Naive B cell (primary cell): ENCODE data around the gene RCN1. TPM values are rescaled to one million over a fixed set of nuclear protein-coding genes. Genes with fewer than 3 reads are reported as not detected.
"Not testable (repeated sequence)": the region's sequence is repeated elsewhere in the genome, so short reads cannot be mapped to it uniquely, and the experiment has no call there.

Source experiments
- ATAC-seq, 2 donors: fragments of 150-1000 bp; cut with Tn5 transposase; 2 replicates each; pipeline ENCODE4 v1.10.0; 2021; ENCODE audit warnings: low read depth in 2 of 2, mild to moderate bottlenecking in 2 of 2, moderate library complexity in 2 of 2
- DNase-seq: peaks from one replicate; pipeline ENCODE4 v3.0.0; 2022
- H3K27ac Mint-ChIP-seq, 6 donors: one replicate each; pipeline ENCODE4 v1.8.0; 2020 to 2022; ENCODE audit warnings: mild to moderate bottlenecking in 6 of 6, mixed read lengths in 6 of 6, moderate library complexity in 5 of 6, inconsistent platforms in 2 of 6
- H3K27me3 Mint-ChIP-seq, 3 donors: one replicate each; pipeline ENCODE4 v1.8.0; 2021 to 2022; ENCODE audit warnings: mixed read lengths in 3 of 3, mild to moderate bottlenecking in 1 of 3
- H3K36me3 Mint-ChIP-seq, 2 donors: one replicate each; pipeline ENCODE4 v1.8.0; 2020 to 2022; ENCODE audit warnings: mixed read lengths in 2 of 2, inconsistent platforms in 1 of 2, mild to moderate bottlenecking in 1 of 2
- H3K4me1 Mint-ChIP-seq, 3 donors: one replicate each; pipeline ENCODE4 v1.8.0; 2020 to 2022; ENCODE audit warnings: mixed read lengths in 3 of 3, inconsistent platforms in 1 of 3, mild to moderate bottlenecking in 1 of 3, moderate library complexity in 1 of 3
- H3K4me3 Mint-ChIP-seq, 8 donors: one replicate each; pipeline ENCODE4 v1.8.0; 2020 to 2022; ENCODE audit warnings: mild to moderate bottlenecking in 8 of 8, mixed read lengths in 8 of 8, moderate library complexity in 8 of 8, inconsistent platforms in 2 of 8
- H3K9me3 Mint-ChIP-seq, 7 donors: one replicate each; pipeline ENCODE4 v1.8.0; 2020 to 2022; ENCODE audit warnings: mixed read lengths in 7 of 7, mild to moderate bottlenecking in 5 of 7, inconsistent platforms in 2 of 7, moderate library complexity in 1 of 7
- polyA plus RNA-seq, 6 donors: library from polyadenylated mRNA; unstranded; fragments of 300-500 nt; fragmentation: Illumina TruSeq; gene quantifications; one replicate each; pipeline ENCODE4 v1.2.3, GENCODE V29; 2021; ENCODE audit warnings: low read depth in 6 of 6

Gene RCN1
- 1 to 10 TPM in 5 of 6 donors, under 1 TPM in 1; 0.57 to 6.1 (median 5.6) TPM for polyA plus RNA-seq

- Mint-ChIP-seq H3K27me3 (peaks cover 0 to 25% (median 5%) of the 10 kb centered on the region in 3 donors), H3K9me3 (no peaks in the 10 kb centered on the region), H3K36me3 (no peaks in the 10 kb centered on the region), H3K4me3 (peak within 1 kb of the TSS; percentile 79 to 93 (median 88)), H3K4me1 (peaks cover 11 to 15% (median 12%) of the 10 kb centered on the region in 3 donors), H3K27ac (peak within 1 kb of the TSS; percentile 34 to 95 (median 86))
- peak; percentile 54 to 58 for ATAC-seq
- peak; percentile 28 for DNase-seq
These were observed at the start of gene RCN1 for GRCh38 chr11:32090545-32091370. Gene RCN1 (plus strand): TSS chr11:32091074. CDS start chr11:32091197, 123 bp downstream.

DNA sequence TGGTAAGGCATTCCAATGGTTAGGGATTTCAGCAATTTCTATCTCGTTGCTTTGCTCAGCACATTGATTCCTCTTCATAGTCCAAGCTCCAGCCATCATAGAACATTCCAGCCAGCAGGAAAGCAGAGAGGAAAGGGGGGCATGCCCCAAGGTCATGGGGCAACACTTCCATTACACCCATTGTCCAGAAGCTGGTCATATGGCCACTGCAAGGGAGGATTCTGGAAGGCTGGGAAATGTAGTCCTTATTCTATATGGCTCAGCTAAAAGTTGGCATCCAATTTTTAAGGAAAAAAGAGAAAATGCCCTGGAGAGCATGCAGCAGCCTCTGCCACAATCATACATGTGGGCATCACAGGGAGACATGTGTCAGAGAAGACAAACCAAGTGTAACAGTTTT lies 47.1 kb upstream of the RCN1 start:
- H3K4me3 Mint-ChIP-seq = no peak overlapping the region
- no peaks in the 10 kb centered on the region for H3K36me3 Mint-ChIP-seq
- H3K27me3 Mint-ChIP-seq = peaks cover 19 to 36% (median 34%) of the 10 kb centered on the region in 3 donors
- ATAC-seq = no peak
- no peaks in the 10 kb centered on the region for H3K4me1 Mint-ChIP-seq
- peaks cover 0 to 1% (median 0%) of the 10 kb centered on the region in 7 donors for H3K9me3 Mint-ChIP-seq
- H3K27ac Mint-ChIP-seq = no peak overlapping the region
- DNase-seq = no peak

- Mint-ChIP-seq H3K27me3 (peaks cover 23 to 32% (median 30%) of the 10 kb centered on the region in 3 donors), H3K36me3 (no peaks in the 10 kb centered on the region), H3K4me1 (no peaks in the 10 kb centered on the region), H3K9me3 (peaks cover 0 to 1% (median 0%) of the 10 kb centered on the region in 7 donors), H3K27ac (no peak overlapping the region), H3K4me3 (no peak overlapping the region)
- no peak for DNase-seq
- ATAC-seq = no peak
These were observed 46.6 kb upstream of the RCN1 start for GRCh38 chr11:32044158-32044863.

GRCh38 chr11:32045456-32045855 lies 45.4 kb upstream of the RCN1 start:
- peaks cover 13 to 33% (median 22%) of the 10 kb centered on the region in 3 donors for H3K27me3 Mint-ChIP-seq
- H3K4me3 Mint-ChIP-seq = no peak overlapping the region
- ATAC-seq (no peak), DNase-seq (no peak)
- no peak overlapping the region for H3K27ac Mint-ChIP-seq
- H3K4me1 Mint-ChIP-seq = no peaks in the 10 kb centered on the region
- H3K9me3 Mint-ChIP-seq = no peaks in the 10 kb centered on the region
- no peaks in the 10 kb centered on the region for H3K36me3 Mint-ChIP-seq

DNA sequence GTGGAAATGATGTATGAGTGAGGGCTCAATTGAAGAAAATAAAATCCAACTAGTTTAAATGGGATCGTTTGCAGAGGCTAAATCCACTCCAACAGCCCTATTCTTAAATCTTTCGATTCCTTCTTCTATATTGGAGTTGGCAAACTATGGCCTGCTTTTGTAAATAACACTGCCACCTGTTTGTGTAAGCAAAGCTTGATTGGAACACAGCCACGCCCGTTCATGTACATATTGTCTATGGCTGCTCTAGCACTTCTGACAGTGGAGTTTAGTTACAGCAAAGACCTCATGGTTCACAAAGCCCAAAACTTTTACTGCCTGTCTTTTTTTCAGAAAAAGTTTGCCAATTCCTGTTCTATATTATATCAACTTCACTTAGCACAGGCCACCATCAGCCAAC lies 40.6 kb upstream of the RCN1 start:
- no peaks in the 10 kb centered on the region for H3K4me1 Mint-ChIP-seq
- no peak overlapping the region for H3K4me3 Mint-ChIP-seq
- H3K27ac Mint-ChIP-seq = no peak overlapping the region
- no peak for DNase-seq
- peaks cover 17 to 60% (median 37%) of the 10 kb centered on the region in 3 donors for H3K27me3 Mint-ChIP-seq
- H3K36me3 Mint-ChIP-seq = no peaks in the 10 kb centered on the region
- no peaks in the 10 kb centered on the region for H3K9me3 Mint-ChIP-seq
- ATAC-seq = no peak

DNA sequence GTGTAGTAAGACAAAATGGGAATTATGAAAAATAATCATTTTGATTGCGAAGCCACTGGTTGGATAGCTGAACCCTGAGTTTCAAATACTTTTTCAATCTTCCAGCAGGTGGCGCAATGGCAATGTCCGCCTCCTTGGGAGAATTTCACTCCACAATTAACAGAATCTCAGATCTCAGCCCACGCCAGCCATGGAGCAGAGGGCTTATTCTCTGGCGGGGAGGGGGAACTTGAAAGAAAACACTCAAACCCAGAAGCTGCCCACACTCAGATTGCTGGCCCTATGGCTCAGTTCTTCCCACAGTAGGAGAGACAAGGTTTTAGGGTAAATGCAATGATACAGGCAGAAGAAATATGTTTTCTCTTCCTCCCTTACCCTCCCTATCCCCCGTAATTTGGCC lies 38.7 kb upstream of the RCN1 start:
- Mint-ChIP-seq H3K4me1 (no peaks in the 10 kb centered on the region), H3K4me3 (no peak overlapping the region), H3K27me3 (peaks cover 19 to 62% (median 49%) of the 10 kb centered on the region in 3 donors), H3K27ac (no peak overlapping the region), H3K9me3 (no peaks in the 10 kb centered on the region), H3K36me3 (no peaks in the 10 kb centered on the region)
- peak; percentile 24 for DNase-seq
- ATAC-seq = no peak

GRCh38 chr11:32053151-32053888 lies 37.6 kb upstream of the RCN1 start:
- H3K4me3 Mint-ChIP-seq = no peak overlapping the region
- H3K27ac Mint-ChIP-seq = no peak overlapping the region
- H3K4me1 Mint-ChIP-seq = no peaks in the 10 kb centered on the region
- H3K9me3 Mint-ChIP-seq = no peaks in the 10 kb centered on the region
- DNase-seq (no peak), ATAC-seq (no peak)
- H3K27me3 Mint-ChIP-seq = peaks cover 21 to 67% (median 60%) of the 10 kb centered on the region in 3 donors
- H3K36me3 Mint-ChIP-seq = no peaks in the 10 kb centered on the region

DNA sequence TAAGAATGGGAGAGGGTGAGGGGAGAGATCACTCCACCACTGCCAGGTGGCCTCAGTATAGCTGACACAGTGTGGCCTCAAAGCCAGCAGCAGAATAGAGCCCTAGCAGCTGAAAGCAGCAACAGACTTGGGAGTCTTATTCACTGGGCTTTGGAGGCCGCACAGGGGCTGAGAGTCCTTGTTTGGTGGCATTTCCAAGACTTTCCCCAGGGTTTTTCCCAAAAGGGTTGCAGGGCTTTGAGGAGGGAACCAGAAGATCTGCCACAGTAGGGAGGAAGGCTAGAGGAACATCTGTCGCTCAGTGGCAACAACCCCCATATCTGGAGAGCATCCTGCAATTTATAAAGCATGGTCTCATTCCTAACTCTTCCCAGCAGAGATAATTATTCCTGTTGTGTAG lies 35.0 kb upstream of the RCN1 start:
- Mint-ChIP-seq H3K27ac (no peak overlapping the region), H3K36me3 (no peaks in the 10 kb centered on the region), H3K27me3 (peaks cover 20 to 68% (median 66%) of the 10 kb centered on the region in 3 donors), H3K4me3 (no peak overlapping the region), H3K4me1 (no peaks in the 10 kb centered on the region), H3K9me3 (no peaks in the 10 kb centered on the region)
- no peak for ATAC-seq
- DNase-seq = no peak

DNA sequence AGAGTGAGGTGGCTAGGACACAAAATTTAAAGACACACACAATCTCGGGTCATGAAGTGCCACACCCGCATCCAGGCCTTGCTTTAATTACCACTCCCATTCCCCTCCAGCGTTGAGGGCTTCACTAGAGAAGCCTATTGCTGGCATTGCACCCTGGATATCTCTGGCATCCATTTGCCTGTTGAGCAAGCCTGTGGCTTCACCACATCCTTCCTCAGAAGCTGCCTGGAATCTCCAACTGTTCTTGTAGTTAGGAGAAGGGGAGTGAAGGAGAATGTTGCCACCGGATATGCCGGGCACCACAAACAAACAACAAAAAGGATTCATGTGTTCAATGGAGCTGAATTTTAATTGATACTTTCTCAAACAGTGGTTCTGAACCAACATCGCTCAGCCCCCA lies 34.4 kb upstream of the RCN1 start:
- Mint-ChIP-seq H3K27me3 (peaks cover 21 to 67% (median 62%) of the 10 kb centered on the region in 3 donors), H3K9me3 (no peaks in the 10 kb centered on the region), H3K27ac (no peak overlapping the region), H3K36me3 (no peaks in the 10 kb centered on the region), H3K4me1 (no peaks in the 10 kb centered on the region), H3K4me3 (no peak overlapping the region)
- DNase-seq = no peak
- no peak for ATAC-seq

- peaks cover 9 to 47% (median 41%) of the 10 kb centered on the region in 3 donors for H3K27me3 Mint-ChIP-seq
These were observed 31.0 kb upstream of the RCN1 start for GRCh38 chr11:32059686-32060462.

DNA sequence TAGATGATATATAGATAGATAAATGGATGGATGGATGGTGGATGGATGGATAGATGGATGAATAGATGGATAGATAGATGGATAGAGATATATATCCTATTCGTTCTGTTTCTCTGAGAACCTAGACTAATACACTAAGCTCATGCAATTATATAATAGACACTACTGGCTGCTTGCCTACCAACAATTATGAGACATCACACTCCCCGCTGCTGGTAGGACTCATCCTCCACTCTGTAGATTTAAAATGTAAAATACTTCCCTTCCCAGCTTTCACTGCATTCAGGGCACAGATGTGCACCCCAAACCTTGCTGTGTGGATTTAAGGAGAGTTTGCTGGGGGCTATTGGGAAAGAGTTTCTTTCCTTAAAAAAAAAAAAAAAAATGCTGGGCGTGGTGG lies 28.3 kb upstream of the RCN1 start:
- H3K36me3 Mint-ChIP-seq = no peaks in the 10 kb centered on the region
- H3K9me3 Mint-ChIP-seq = peaks cover 0 to 7% (median 0%) of the 10 kb centered on the region in 7 donors

More at GRCh38 chr11:32059686-32060462, 31.0 kb upstream of the RCN1 start:
- ATAC-seq (no peak), DNase-seq (no peak)
- Mint-ChIP-seq H3K4me1 (no peaks in the 10 kb centered on the region), H3K4me3 (no peak overlapping the region), H3K36me3 (no peaks in the 10 kb centered on the region), H3K9me3 (no peaks in the 10 kb centered on the region), H3K27ac (no peak overlapping the region)

DNA sequence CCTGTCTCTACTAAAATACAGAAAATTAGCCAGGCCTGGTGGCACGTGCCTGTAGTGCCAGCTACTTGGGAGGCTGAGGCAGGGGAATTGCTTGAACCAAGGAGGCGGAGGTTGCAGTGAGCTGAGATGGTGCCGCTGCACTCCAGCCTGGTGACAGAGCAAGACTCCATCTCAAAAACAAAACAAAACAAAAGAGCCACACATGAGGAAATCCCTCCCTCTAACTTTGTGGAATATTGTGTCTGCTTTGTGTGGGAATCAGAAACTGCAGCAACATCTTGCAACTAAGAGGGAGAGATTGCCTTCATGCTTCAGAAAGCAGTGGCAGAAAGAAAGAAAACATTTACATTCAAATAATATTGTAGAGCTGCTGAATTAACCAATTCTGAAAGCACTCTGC lies 27.8 kb upstream of the RCN1 start:
- not testable (repeated sequence) for DNase-seq, H3K27ac Mint-ChIP-seq, H3K4me3 Mint-ChIP-seq, ATAC-seq, H3K4me1 Mint-ChIP-seq, H3K9me3 Mint-ChIP-seq, H3K36me3 Mint-ChIP-seq
- peaks cover 23 to 43% (median 42%) of the 10 kb centered on the region in 3 donors for H3K27me3 Mint-ChIP-seq

More for the DNA sequence above, 28.3 kb upstream of the RCN1 start:
- DNase-seq (no peak), ATAC-seq (no peak)
- Mint-ChIP-seq H3K4me1 (no peaks in the 10 kb centered on the region), H3K27me3 (peaks cover 18 to 43% (median 42%) of the 10 kb centered on the region in 3 donors), H3K27ac (no peak overlapping the region), H3K4me3 (no peak overlapping the region)
